Immature natural killer cell (primary cell): ENCODE measurements around the gene TPRKB. TPM values are rescaled to one million over a fixed set of nuclear protein-coding genes. Genes with fewer than 3 reads are reported as not detected.
A peak's percentile ranks its signal among the peaks of the same experiment; 100 is the strongest.
"Not testable (repeated sequence)": the region's sequence is repeated elsewhere in the genome, so short reads cannot be mapped to it uniquely, and the experiment has no call there.

Experiments used
- DNase-seq, 3 donors: peaks; one replicate each; pipeline ENCODE4 v3.0.0; 2022; ENCODE audit warnings: mixed read lengths in 1 of 3
- H3K27ac Mint-ChIP-seq, 6 donors: one replicate each; pipeline ENCODE4 v1.8.0; 2020; ENCODE audit warnings: mixed read lengths in 6 of 6, mild to moderate bottlenecking in 5 of 6, inconsistent platforms in 4 of 6, moderate library complexity in 3 of 6
- H3K27me3 Mint-ChIP-seq, 3 donors: one replicate each; pipeline ENCODE4 v1.8.0; 2020 to 2021; ENCODE audit warnings: low read depth in 3 of 3, mild to moderate bottlenecking in 3 of 3, mixed read lengths in 3 of 3, moderate library complexity in 3 of 3, inconsistent platforms in 1 of 3
- H3K36me3 Mint-ChIP-seq, 3 donors: one replicate each; pipeline ENCODE4 v1.8.0; 2020; ENCODE audit warnings: mixed read lengths in 3 of 3, inconsistent platforms in 2 of 3, mild to moderate bottlenecking in 2 of 3
- H3K4me1 Mint-ChIP-seq, 2 donors: one replicate each; pipeline ENCODE4 v1.8.0; 2020; ENCODE audit warnings: inconsistent platforms in 2 of 2, mild to moderate bottlenecking in 2 of 2, mixed read lengths in 2 of 2, moderate library complexity in 1 of 2
- H3K4me3 Mint-ChIP-seq, 5 donors: one replicate each; pipeline ENCODE4 v1.8.0; 2020; ENCODE audit warnings: mild to moderate bottlenecking in 5 of 5, mixed read lengths in 5 of 5, inconsistent platforms in 3 of 5, moderate library complexity in 3 of 5
- H3K9me3 Mint-ChIP-seq, 6 donors: one replicate each; pipeline ENCODE4 v1.8.0; 2020; ENCODE audit warnings: mild to moderate bottlenecking in 6 of 6, mixed read lengths in 6 of 6, inconsistent platforms in 4 of 6, moderate library complexity in 3 of 6
- polyA plus RNA-seq, 3 donors: library from polyadenylated mRNA; unstranded; fragments of 300-500 nt; fragmentation: Illumina TruSeq; gene quantifications; one replicate each; pipeline ENCODE4 v1.2.3, GENCODE V29; 2021

The TPRKB gene
- 10 to 100 TPM; 58.5 to 70.1 (median 59.8) TPM for polyA plus RNA-seq

- H3K9me3 Mint-ChIP-seq: peaks cover 0 to 3% (median 0%) of the 10 kb centered on the region in 6 donors
- H3K4me3 Mint-ChIP-seq: peak within 1 kb of the TSS; percentile 91 to 99 (median 93)
- peaks cover 20 to 34% of the 10 kb centered on the region in 2 donors for H3K4me1 Mint-ChIP-seq
- peaks cover 14 to 24% (median 15%) of the 10 kb centered on the region in 3 donors for H3K36me3 Mint-ChIP-seq
- DNase-seq: peak; percentile 95 to 96 (median 95)
- H3K27ac Mint-ChIP-seq: peak within 1 kb of the TSS; percentile 87 to 94 (median 92)
- peaks cover 5 to 13% (median 12%) of the 10 kb centered on the region in 3 donors for H3K27me3 Mint-ChIP-seq
Measured at GRCh38 chr2:73736855-73737779, at the start of gene TPRKB. TSS of gene TPRKB (minus strand) at chr2:73737345. CDS start at chr2:73734569, 2,776 bp downstream.

- H3K27ac Mint-ChIP-seq, H3K4me3 Mint-ChIP-seq, DNase-seq, H3K27me3 Mint-ChIP-seq, H3K9me3 Mint-ChIP-seq, H3K36me3 Mint-ChIP-seq: not testable (repeated sequence)
- peaks cover 10 to 16% of the 10 kb centered on the region in 2 donors for H3K4me1 Mint-ChIP-seq
Measured at GRCh38 chr2:73783883-73784282, 46.7 kb upstream of the TPRKB start, which contains the start of gene C2orf78. TSS of gene C2orf78 (plus strand) at chr2:73784183. CDS start at chr2:73784310, 127 bp downstream.

GRCh38 chr2:73783402-73783801 is 46.3 kb upstream of the TPRKB start:
- H3K4me1 Mint-ChIP-seq: peaks cover 15 to 21% of the 10 kb centered on the region in 2 donors
- H3K9me3 Mint-ChIP-seq, H3K36me3 Mint-ChIP-seq, DNase-seq, H3K27me3 Mint-ChIP-seq, H3K27ac Mint-ChIP-seq, H3K4me3 Mint-ChIP-seq: not testable (repeated sequence)

GRCh38 chr2:73780237-73780582 is 43.1 kb upstream of the TPRKB start:
- Mint-ChIP-seq H3K4me3 (peak overlapping the region; percentile 97 to 99 (median 99)), H3K36me3 (peaks cover 7 to 17% (median 8%) of the 10 kb centered on the region in 3 donors), H3K9me3 (no peaks in the 10 kb centered on the region), H3K27ac (peak overlapping the region; percentile 94 to 99 (median 97)), H3K27me3 (peaks cover 0 to 4% (median 2%) of the 10 kb centered on the region in 3 donors), H3K4me1 (peaks cover 30 to 49% of the 10 kb centered on the region in 2 donors)
- DNase-seq: no peak

GRCh38 chr2:73779467-73780236 is 42.5 kb upstream of the TPRKB start, which contains the start of gene DUSP11:
TSS of gene DUSP11 (minus strand) at chr2:73780103. CDS start at chr2:73779974, 129 bp downstream.
- Mint-ChIP-seq H3K4me1 (peaks cover 30 to 53% of the 10 kb centered on the region in 2 donors), H3K27me3 (peaks cover 0 to 4% (median 2%) of the 10 kb centered on the region in 3 donors), H3K36me3 (peaks cover 10 to 21% (median 10%) of the 10 kb centered on the region in 3 donors), H3K27ac (peak within 1 kb of the TSS; percentile 94 to 99 (median 97)), H3K9me3 (no peaks in the 10 kb centered on the region), H3K4me3 (peak within 1 kb of the TSS; percentile 97 to 99 (median 99))
- peak; percentile 92 to 95 (median 93) for DNase-seq

- H3K9me3 Mint-ChIP-seq, DNase-seq, H3K27me3 Mint-ChIP-seq: not testable (repeated sequence)
- H3K27ac Mint-ChIP-seq: peak overlapping the region; percentile 94 to 99 (median 97)
- H3K4me3 Mint-ChIP-seq: peak overlapping the region; percentile 97 to 99 (median 99)
- peaks cover 15 to 28% (median 17%) of the 10 kb centered on the region in 3 donors for H3K36me3 Mint-ChIP-seq
- H3K4me1 Mint-ChIP-seq: peaks cover 30 to 60% of the 10 kb centered on the region in 2 donors
Measured at GRCh38 chr2:73778867-73779466, 41.8 kb upstream of the TPRKB start.

- Mint-ChIP-seq H3K27ac (peak overlapping the region in 3 of 6 donors; percentile 60 to 71 (median 61)), H3K4me3 (no peak overlapping the region), H3K27me3 (peaks cover 0 to 2% (median 0%) of the 10 kb centered on the region in 3 donors), H3K4me1 (peaks cover 30 to 74% of the 10 kb centered on the region in 2 donors), H3K9me3 (no peaks in the 10 kb centered on the region), H3K36me3 (peaks cover 22 to 44% (median 24%) of the 10 kb centered on the region in 3 donors)
- no peak for DNase-seq
Measured at GRCh38 chr2:73776869-73777519, 39.8 kb upstream of the TPRKB start.

- H3K4me3 Mint-ChIP-seq: no peak overlapping the region
- peaks cover 22 to 46% (median 25%) of the 10 kb centered on the region in 3 donors for H3K36me3 Mint-ChIP-seq
- DNase-seq: no peak
- no peak overlapping the region for H3K27ac Mint-ChIP-seq
- no peaks in the 10 kb centered on the region for H3K9me3 Mint-ChIP-seq
- H3K4me1 Mint-ChIP-seq: peaks cover 30 to 76% of the 10 kb centered on the region in 2 donors
- H3K27me3 Mint-ChIP-seq: peaks cover 0 to 2% (median 0%) of the 10 kb centered on the region in 3 donors
Measured at GRCh38 chr2:73776381-73776780, 39.2 kb upstream of the TPRKB start.

GRCh38 chr2:73772819-73773218 is 35.7 kb upstream of the TPRKB start:
- no peaks in the 10 kb centered on the region for H3K27me3 Mint-ChIP-seq
- H3K4me1 Mint-ChIP-seq: peaks cover 18 to 74% of the 10 kb centered on the region in 2 donors
- DNase-seq: no peak
- H3K9me3 Mint-ChIP-seq: no peaks in the 10 kb centered on the region
- no peak overlapping the region for H3K4me3 Mint-ChIP-seq
- no peak overlapping the region for H3K27ac Mint-ChIP-seq
- H3K36me3 Mint-ChIP-seq: peaks cover 37 to 69% (median 43%) of the 10 kb centered on the region in 3 donors

GRCh38 chr2:73770725-73771124 is 33.6 kb upstream of the TPRKB start:
- Mint-ChIP-seq H3K4me3 (no peak overlapping the region), H3K27ac (peak overlapping the region in 1 of 6 donors; percentile 15), H3K9me3 (no peaks in the 10 kb centered on the region), H3K36me3 (peaks cover 37 to 63% (median 46%) of the 10 kb centered on the region in 3 donors), H3K27me3 (no peaks in the 10 kb centered on the region), H3K4me1 (peaks cover 11 to 59% of the 10 kb centered on the region in 2 donors)
- DNase-seq: no peak

GRCh38 chr2:73766994-73767393 is 29.8 kb upstream of the TPRKB start:
- Mint-ChIP-seq H3K27me3 (peaks cover 0 to 1% (median 0%) of the 10 kb centered on the region in 3 donors), H3K4me3 (no peak overlapping the region), H3K9me3 (no peaks in the 10 kb centered on the region), H3K4me1 (peaks cover 11 to 31% of the 10 kb centered on the region in 2 donors), H3K27ac (no peak overlapping the region), H3K36me3 (peaks cover 29 to 57% (median 37%) of the 10 kb centered on the region in 3 donors)
- no peak for DNase-seq

GRCh38 chr2:73766349-73766748 is 29.2 kb upstream of the TPRKB start:
- Mint-ChIP-seq H3K9me3 (no peaks in the 10 kb centered on the region), H3K27me3 (peaks cover 0 to 1% (median 0%) of the 10 kb centered on the region in 3 donors), H3K4me3 (no peak overlapping the region), H3K4me1 (peaks cover 11 to 29% of the 10 kb centered on the region in 2 donors), H3K36me3 (peaks cover 29 to 58% (median 37%) of the 10 kb centered on the region in 3 donors), H3K27ac (no peak overlapping the region)
- DNase-seq: no peak
